Measurements from ENCODE around the gene ANKRD28.

ANKRD28 gene

DNA sequence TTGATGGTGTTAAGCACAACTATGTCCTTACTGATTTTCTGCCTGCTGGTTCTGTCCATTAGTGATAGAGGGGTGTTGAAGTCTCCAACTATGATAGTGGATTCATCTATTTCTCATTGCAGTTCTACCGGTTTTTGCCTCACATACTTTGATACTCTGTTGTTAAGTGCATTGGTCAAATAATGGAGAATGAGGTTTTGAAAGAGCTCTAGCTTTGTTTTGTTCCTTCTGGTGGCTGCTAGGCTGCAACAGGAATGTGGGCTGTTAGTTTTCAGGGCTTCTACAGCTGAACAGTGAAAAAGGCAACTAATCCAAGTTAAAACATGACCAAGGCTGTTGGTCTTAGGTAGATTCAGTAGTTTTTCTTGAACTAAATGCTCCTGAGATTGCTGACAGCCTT lies 133.6 kb downstream of the ANKRD28 start:
- DNase-seq (ENCODE audit: low read depth): no peak

- no peak for DNase-seq (ENCODE audit: low read depth)
Observed at GRCh38 chr3:15660055-15660935, 137.5 kb downstream of the ANKRD28 start.

GRCh38 chr3:15659254-15659975 lies 138.4 kb downstream of the ANKRD28 start:
- no peak for DNase-seq (ENCODE audit: low read depth)

DNA sequence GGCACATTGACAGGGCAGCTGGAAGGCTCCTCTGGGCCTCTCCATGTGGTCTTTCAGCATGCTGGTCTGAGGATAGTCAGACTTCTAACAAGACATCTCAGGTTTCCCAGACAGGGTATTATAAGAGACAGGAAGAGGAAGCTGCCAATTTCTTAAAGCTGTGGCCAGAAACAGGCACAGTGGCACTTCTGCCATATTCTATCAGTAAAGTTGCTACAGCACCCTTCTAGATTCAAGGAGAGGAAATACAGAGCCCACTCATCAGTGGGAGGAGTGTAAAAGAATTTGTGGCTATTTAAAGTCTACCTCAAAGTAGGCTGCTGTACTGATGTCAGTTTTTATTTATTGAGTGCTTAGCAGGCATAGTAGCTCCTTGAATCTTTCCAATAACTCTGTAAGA lies 140.8 kb downstream of the ANKRD28 start:
- no peak for DNase-seq (ENCODE audit: low read depth)

- no peak for DNase-seq (ENCODE audit: low read depth)
Observed at GRCh38 chr3:15656342-15656741, 141.4 kb downstream of the ANKRD28 start.

DNA sequence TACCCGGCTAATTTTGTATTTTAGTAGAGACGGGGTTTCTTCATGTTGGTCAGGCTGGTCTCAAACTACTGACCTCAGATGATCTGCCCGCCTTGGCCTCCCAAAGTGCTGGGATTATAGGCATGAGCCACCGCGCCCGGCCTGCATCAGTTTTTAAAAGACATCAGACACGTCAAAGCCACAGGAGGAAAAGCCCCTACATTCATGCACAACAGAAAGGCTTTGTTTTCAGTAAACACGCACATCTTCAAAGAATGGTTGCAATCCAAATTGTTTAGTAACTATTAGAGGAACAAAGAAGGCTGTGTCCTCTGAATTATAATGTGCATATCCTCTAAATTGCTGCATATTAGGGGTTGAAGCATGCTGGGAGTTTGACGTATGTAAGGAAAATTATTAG lies 142.9 kb downstream of the ANKRD28 start:
- DNase-seq (ENCODE audit: low read depth): no peak

DNA sequence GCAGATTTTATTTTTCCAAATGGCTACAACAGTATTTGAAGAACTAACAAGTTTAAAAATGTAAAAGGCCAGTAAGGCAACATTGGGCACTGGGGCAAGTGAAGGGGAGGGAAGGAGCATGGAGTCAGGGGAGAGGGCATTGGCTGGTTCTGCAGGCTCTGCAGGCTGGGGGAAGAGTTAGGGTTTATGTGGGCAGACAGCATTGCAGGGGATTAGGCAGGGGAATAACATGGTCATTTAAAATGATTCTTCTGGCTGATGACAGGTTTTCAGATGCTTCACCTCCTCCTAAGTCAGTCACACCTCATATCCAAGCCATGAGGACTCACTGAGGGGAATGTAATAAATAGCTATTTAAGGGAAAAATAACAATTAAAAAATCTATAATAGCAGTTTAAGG lies 143.7 kb downstream of the ANKRD28 start:
- DNase-seq (ENCODE audit: low read depth): no peak

GRCh38 chr3:15653321-15653720 lies 144.5 kb downstream of the ANKRD28 start:
- no peak for DNase-seq (ENCODE audit: low read depth)

DNA sequence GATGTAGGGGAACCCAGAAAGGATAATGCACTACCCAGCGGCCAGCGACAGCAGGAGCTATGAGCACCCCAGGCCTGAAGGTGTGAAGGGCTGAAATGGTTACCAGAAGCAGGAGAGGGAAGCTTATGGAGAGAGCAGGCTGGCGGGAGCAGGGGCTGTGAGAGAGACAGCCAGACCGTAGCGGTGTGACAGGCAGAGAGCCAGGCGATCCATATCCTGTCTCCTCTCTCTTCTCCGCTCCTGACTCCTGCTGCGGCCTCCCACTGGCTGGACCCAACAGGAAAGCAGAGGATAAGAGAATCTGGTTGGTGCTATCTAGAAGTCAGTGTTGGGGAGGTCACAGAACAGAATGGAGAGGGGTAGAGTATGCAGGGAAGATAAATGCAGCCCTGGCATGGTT lies 146.4 kb downstream of the ANKRD28 start:
- no peak for DNase-seq (ENCODE audit: low read depth)

GRCh38 chr3:15649858-15650257 lies 147.9 kb downstream of the ANKRD28 start:
- no peak for DNase-seq (ENCODE audit: low read depth)

DNA sequence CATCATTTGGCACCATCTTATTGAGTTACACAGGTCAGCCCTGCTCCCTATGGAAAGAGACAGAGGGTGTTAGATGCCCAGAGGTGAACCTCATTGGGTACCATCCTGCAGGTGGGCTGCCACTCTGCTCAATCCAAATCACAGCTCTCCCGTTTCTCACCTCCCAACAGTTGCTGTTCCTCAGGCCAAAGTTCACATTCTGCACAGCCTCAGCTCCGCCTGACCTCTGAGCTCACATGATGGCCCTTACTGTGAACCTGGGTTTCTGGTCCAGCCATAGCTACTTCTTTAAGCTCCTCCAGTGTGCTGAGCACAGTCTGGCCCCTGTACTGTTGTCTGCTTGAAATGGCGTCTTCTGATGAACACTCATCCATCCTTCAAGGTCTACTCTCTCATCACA lies 148.4 kb downstream of the ANKRD28 start:
- DNase-seq (ENCODE audit: low read depth): no peak

DNA sequence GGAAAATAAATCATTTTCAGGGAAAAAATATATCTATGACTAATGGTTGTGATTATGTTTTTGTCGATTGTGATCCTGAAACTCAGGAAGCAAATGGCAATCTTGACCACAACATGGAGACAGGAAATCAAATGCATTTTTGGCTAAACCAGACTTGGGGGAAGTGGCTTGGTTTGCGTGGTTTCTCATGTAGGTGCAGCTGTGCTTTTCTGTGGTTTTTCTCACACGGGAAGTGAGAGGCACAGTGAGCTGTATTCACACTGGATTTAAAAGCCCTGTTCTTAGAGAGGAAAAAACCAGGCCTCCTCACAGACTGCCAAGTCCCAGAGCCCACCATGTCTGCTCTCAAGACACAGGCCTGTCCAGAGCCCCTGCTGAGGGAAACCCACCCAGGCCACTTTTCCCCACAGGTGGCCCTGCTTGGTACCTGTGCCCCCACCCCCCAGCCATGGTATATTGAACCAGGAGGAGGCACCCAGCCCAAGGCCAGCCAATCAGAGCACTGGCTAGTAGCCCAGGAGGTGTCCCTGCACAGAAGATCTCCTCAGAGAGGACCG lies 150.1 kb downstream of the ANKRD28 start:
- no peak for DNase-seq (ENCODE audit: low read depth)

DNA sequence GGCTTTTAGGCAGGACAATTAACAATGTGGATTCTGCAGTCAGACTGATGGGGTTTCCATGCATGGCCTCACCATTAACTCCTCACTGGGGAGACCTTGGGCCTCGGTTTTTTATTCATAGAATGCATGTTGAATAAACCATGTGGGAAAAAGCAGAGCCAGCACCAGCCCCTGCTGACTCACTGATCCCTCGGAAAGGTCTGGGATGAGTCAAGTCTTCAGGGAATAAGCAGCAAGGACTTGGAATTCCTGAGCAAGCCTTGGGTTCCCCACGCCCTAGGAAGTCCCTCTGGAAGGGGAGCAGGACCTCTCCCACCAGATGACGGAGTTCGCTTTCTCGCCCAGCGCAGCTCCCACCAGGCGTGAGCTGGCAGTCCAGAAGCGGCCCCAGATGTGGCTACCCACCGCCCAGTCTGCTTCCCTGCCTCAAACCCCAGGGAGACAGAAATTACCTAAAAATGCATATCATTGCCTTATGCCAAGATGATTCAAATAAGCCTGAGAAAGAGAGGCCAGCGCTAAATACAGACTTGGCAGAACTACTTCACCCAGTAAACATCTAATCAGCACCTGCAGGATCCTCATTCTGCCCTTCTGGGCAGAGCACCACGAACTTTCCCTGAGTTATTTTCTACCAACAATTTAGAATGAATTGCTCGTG lies 150.8 kb downstream of the ANKRD28 start:
- no peak for DNase-seq (ENCODE audit: low read depth)

GRCh38 chr3:15645740-15646501 lies 151.9 kb downstream of the ANKRD28 start:
- DNase-seq (ENCODE audit: low read depth): no peak

- no peak for DNase-seq (ENCODE audit: low read depth)
Observed at GRCh38 chr3:15645246-15645645, 152.5 kb downstream of the ANKRD28 start.

- DNase-seq (ENCODE audit: low read depth): no peak
Observed at GRCh38 chr3:15638891-15639262, 158.9 kb downstream of the ANKRD28 start.

DNA sequence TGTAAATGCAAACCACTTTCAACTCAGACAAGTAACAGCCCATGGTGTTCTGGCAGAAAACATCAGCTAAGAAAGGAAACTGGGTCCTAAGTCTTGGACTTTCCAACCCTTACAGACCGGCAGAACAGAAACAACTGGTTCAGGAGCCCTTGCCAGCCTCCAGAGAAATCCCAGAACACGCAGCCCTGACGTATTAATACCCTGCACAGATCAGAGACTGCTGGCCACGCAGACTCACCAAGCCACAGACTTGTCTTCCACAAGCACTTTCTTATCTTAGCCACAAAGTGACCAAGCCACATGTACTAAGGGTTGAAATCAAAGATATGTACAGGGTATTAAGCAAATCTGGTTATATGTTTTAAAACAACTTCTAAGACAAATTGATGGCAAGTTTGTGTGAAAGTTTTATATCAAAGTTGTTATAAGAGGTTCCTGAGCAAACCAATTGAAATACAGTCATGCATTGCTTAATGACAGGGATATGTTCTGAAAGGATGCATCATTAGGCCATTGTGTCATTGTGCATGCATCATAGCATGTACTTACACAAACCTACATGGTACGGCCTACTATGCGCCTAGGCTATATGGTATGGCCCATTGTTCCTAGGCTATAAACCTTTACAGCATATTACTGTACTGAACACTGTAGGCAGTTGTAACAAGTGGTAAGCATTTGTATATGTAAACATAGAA lies 159.4 kb downstream of the ANKRD28 start:
- no peak for DNase-seq (ENCODE audit: low read depth)

DNA sequence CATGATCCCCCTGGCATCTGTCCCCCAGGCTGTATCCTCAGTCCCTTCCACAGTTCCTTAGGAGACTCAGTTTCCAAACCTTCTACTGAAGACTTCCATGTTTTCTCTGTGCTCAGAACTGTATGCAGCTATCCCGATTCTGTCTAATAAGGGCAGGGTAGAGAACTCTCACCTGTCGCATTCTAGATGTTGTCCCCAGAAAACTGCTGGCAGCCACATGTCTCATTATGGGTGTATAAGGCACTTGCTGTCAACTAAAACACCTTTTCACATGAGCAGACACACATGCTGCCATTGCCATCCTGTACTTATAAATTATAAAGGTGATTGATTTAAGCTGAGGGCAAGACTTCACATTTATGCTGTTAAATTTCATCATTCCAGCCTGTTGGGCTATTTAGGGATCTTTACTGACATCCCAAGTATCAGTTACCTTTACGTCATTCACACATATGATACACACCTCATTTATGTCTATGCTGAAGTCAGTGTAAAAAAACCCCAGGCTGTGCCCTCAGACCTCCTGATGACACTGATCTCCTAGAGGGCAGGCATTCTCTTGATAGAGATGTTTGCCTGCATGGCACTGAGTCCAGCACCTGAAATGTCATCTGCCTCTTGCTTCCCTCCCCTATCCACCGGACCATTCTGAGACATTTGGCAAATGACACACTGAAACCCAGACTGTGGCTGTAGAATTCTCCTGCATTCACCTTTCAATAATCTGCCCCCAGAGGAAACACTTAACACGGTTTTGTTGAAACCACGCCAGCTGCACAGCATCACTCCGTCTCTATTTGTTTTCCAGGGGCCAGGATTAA lies 160.4 kb downstream of the ANKRD28 start:
- DNase-seq (ENCODE audit: low read depth): no peak

GRCh38 chr3:15636028-15636709 lies 161.6 kb downstream of the ANKRD28 start:
- DNase-seq (ENCODE audit: low read depth): no peak
